Measurements from ENCODE around the gene FRMPD4. TPM values are rescaled to one million over a fixed set of nuclear protein-coding genes. Genes with fewer than 3 reads are reported as not detected.

Gene FRMPD4
- total and polyA plus RNA-seq, 2 donors (not counting 3 experiments of a cell fraction or from before 2014, with no cell fraction given): not detected

GRCh38 chrX:12580548-12580947 is 442.3 kb downstream of the FRMPD4 start:
- intact Hi-C loops (cut with micrococcal nuclease): no loop called here

More at GRCh38 chrX:12580548-12580947, 442.3 kb downstream of the FRMPD4 start:
- no peak overlapping the region for H2AFZ ChIP-seq (ENCODE audit: low read depth, low read length)
- TF ChIP-seq POLR2AphosphoS5 (IDR thresholded peaks at IDR 0.05; ENCODE audit: insufficient read depth, low read depth, low read length) (no peak), MAX (IDR thresholded peaks at IDR 0.05; ENCODE audit: insufficient read depth, insufficient read length) (no peak), EZH2 (IDR thresholded peaks at IDR 0.05; ENCODE audit: borderline replicate concordance, low read depth, low read length, severe bottlenecking) (no peak), GATA2 (IDR thresholded peaks at IDR 0.05; ENCODE audit: insufficient read depth, insufficient read length, low read depth, low read length) (no peak), JUN (IDR thresholded peaks at IDR 0.05; ENCODE audit: borderline replicate concordance, insufficient read depth, insufficient read length, low read depth) (no peak), MYC (IDR thresholded peaks at IDR 0.05; ENCODE audit: low read depth, low read length) (no peak), POLR2A (IDR thresholded peaks at IDR 0.05; ENCODE audit: low read depth, low read length) (no peak), CTCF (IDR thresholded peaks at IDR 0.05; ENCODE audit: extremely low read depth in 1 of 2, insufficient read depth in 1 of 2, low read depth in 1 of 2, low read length in 2 of 2) (no peak), FOS (IDR thresholded peaks at IDR 0.05; ENCODE audit: borderline replicate concordance, insufficient read depth, low read length) (no peak)
- no peaks in the 10 kb centered on the region for H3K27me3 ChIP-seq (ENCODE audit: control insufficient read depth in 2 of 2, insufficient read depth in 2 of 2, low read length in 2 of 2)
- FAIRE-seq (no peak), DNase-seq (ENCODE audit: low read depth, low spot score) (no peak)
- H3K4me1 ChIP-seq (ENCODE audit: control insufficient read depth, extremely low read depth, insufficient read depth, low read length): no peaks in the 10 kb centered on the region
- CTCF ChIA-PET: no interaction called here
- no peaks in the 10 kb centered on the region for H3K9me1 ChIP-seq (replicated peaks; ENCODE audit: control insufficient read depth, extremely low read depth, insufficient read depth, low read length)
- BruUV-seq (replicated peaks): no TSS peak
- dilution Hi-C loops (cut with MboI; ENCODE audit: extremely low pct_ligation_motif_present, low sequenced_read_pairs): no loop called here
- H3K27ac ChIP-seq (ENCODE audit: insufficient read depth, low read depth, low read length): no peak overlapping the region
- no peaks in the 10 kb centered on the region for H3K9me3 ChIP-seq (replicated peaks; ENCODE audit: control insufficient read depth, insufficient read depth, low read length)
- H3K79me2 ChIP-seq (ENCODE audit: control insufficient read depth, insufficient read depth, low read length): no peaks in the 10 kb centered on the region
- H3K9ac ChIP-seq (replicated peaks; ENCODE audit: extremely low read depth, insufficient read depth, low read length): no peak overlapping the region
- POLR2A ChIA-PET: no interaction called here
- H3K36me3 ChIP-seq (ENCODE audit: control insufficient read depth in 2 of 2, extremely low read depth in 1 of 2, insufficient read depth in 2 of 2, low read length in 2 of 2): no peaks in the 10 kb centered on the region
- no peak overlapping the region for H3K4me2 ChIP-seq (ENCODE audit: insufficient read depth, low read length)
- no peaks in the 10 kb centered on the region for H4K20me1 ChIP-seq (replicated peaks; ENCODE audit: control insufficient read depth, extremely low read depth, insufficient read depth, low read length)
- no peak overlapping the region for H3K4me3 ChIP-seq (replicated peaks in 1 of 3; ENCODE audit: insufficient read depth in 1 of 3, low read depth in 1 of 3, low read length in 3 of 3)
